GM21529 (cell line): Measurements from ENCODE around the gene KBTBD3.
"Not testable (repeated sequence)": the region's sequence is repeated elsewhere in the genome, so short reads cannot be mapped to it uniquely, and the experiment has no call there.

Source experiments
- ATAC-seq: cut with Tn5 transposase; IDR thresholded peaks from one replicate; pipeline ENCODE4 v1.9.1; 2021; ENCODE audit not compliant: unreplicated experiment

KBTBD3 gene

DNA sequence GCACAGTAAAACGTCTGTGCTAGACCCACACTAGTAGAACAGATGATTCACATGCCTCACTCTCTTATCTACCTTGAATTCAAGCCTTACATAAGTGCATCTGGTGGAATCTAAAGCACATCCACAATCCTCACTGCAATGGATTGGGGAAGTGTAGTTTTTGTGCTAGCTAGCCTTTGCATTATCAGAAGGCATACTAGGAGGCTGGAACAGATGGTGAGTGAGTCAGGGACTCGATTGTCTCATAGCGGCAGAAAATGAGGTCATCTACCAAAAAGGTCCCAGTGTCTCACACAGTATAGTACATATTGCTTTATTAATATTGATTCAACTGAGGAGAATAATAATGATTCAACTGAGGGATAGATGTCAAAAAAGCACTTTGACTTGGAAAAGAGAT lies 64.4 kb downstream of the KBTBD3 start:
- no peak for ATAC-seq

DNA sequence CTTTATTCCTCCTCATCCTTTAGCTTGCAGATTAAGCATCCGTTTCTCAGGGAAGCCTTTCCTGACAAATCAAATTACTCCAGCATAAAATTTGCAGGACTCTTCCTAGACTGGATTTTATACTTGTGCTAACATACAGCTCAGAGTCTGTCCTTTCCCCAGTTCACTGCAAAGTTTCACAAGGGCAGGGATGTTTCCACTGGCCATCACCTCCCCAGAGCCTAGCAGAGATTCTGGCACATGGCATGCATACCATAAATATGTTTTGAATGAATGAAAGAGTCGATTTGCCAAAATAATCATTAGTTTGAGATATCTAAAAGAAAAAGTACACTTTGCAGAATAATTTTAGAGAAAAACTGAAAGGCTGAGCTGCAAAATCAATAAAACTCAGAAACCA lies 65.7 kb downstream of the KBTBD3 start:
- no peak for ATAC-seq

DNA sequence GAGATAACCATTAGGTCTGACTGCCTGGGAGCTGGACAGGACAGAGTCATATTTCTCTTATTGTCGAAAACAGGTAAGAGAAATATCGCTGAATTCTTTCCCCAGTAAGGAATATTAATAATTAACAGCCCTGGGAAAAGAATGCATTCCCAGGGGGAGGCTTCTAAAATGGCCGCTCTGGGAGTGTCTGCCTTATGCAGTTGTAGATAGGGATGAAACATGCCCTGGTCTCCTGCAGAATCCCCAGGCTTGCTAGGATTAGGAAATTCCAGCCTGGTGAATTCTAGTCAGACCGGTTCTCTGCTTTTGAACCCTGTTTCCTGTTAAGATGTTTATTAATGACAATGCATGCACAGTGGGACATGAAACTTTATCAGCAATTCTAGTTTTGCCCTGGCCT lies 74.1 kb downstream of the KBTBD3 start:
- not testable (repeated sequence) for ATAC-seq

DNA sequence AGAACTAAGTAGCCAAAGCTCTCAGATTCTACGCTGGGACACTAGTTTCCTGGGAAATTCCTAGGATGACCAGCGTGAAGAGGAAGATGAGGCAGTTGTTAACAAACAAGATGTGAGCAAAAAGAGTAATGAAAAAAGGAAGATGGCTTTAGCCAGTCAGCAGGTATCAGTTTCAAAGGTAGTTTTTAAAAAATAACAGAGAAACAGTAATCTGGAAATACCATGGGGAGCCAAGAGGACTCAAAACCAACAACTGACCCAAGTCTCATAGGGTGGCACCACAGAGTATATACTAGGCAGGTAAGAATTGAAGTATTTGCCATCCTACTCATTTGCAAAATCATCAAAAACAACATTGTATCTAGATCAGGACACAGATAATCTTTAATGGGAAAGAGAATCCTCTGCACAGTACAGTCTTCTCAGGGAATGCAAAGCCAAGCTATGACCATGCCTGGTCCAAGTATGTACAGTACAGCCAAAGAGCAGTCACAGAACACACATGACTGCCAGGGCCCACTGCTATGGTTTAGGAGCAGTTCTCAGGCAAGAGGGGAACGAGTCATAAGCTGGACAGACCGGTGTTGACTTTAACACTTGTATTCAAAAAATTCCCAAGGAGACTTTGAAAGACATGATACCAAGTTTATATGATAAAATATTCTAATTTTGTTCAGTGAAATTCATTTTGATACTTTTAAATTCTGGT lies 75.7 kb downstream of the KBTBD3 start:
- ATAC-seq, result peak; percentile 54
